ENCODE results near the gene NBEA. TPM values are rescaled to one million over a fixed set of nuclear protein-coding genes. Genes with fewer than 3 reads are reported as not detected.

The NBEA gene
- total RNA-seq, 1 experiment from 2014 or later = 1.6 TPM

- Histone ChIP-seq H3K4me1 (replicated peaks) (no peaks in the 10 kb centered on the region), H3K36me3 (no peaks in the 10 kb centered on the region), H3K27me3 (replicated peaks) (no peaks in the 10 kb centered on the region), H3K4me3 (no peak overlapping the region), H3K27ac (no peak overlapping the region), H3K9me3 (replicated peaks) (no peaks in the 10 kb centered on the region)
- no peak for DNase-seq (ENCODE audit: low read depth in 1 of 2, low spot score in 2 of 2)
Measured at GRCh38 chr13:35256459-35257148, 314.5 kb downstream of the NBEA start.

- Histone ChIP-seq H3K36me3 (no peaks in the 10 kb centered on the region), H3K27me3 (replicated peaks) (no peaks in the 10 kb centered on the region), H3K9me3 (replicated peaks) (no peaks in the 10 kb centered on the region), H3K4me1 (replicated peaks) (no peaks in the 10 kb centered on the region), H3K4me3 (no peak overlapping the region), H3K27ac (no peak overlapping the region)
- no peak for DNase-seq (ENCODE audit: low read depth in 1 of 2, low spot score in 2 of 2)
Measured at GRCh38 chr13:35260316-35260715, 318.2 kb downstream of the NBEA start.

GRCh38 chr13:35266412-35266811 is 324.3 kb downstream of the NBEA start:
- H3K9me3 ChIP-seq (replicated peaks) = no peaks in the 10 kb centered on the region
- no peaks in the 10 kb centered on the region for H3K36me3 ChIP-seq
- H3K4me1 ChIP-seq (replicated peaks) = no peaks in the 10 kb centered on the region
- no peak overlapping the region for H3K4me3 ChIP-seq
- no peak overlapping the region for H3K27ac ChIP-seq
- no peak for DNase-seq (ENCODE audit: low read depth in 1 of 2, low spot score in 2 of 2)
- no peaks in the 10 kb centered on the region for H3K27me3 ChIP-seq (replicated peaks)

GRCh38 chr13:35278917-35279316 is 336.8 kb downstream of the NBEA start:
- H3K36me3 ChIP-seq = no peaks in the 10 kb centered on the region
- no peak for DNase-seq (ENCODE audit: low read depth in 1 of 2, low spot score in 2 of 2)
- H3K27me3 ChIP-seq (replicated peaks) = no peaks in the 10 kb centered on the region
- H3K4me3 ChIP-seq = no peak overlapping the region
- H3K27ac ChIP-seq = no peak overlapping the region
- no peaks in the 10 kb centered on the region for H3K4me1 ChIP-seq (replicated peaks)
- H3K9me3 ChIP-seq (replicated peaks) = no peaks in the 10 kb centered on the region

- Histone ChIP-seq H3K27me3 (replicated peaks) (no peaks in the 10 kb centered on the region), H3K4me1 (replicated peaks) (no peaks in the 10 kb centered on the region), H3K36me3 (no peaks in the 10 kb centered on the region), H3K4me3 (no peak overlapping the region), H3K9me3 (replicated peaks) (no peaks in the 10 kb centered on the region), H3K27ac (no peak overlapping the region)
- no peak for DNase-seq (ENCODE audit: low read depth in 1 of 2, low spot score in 2 of 2)
Measured at GRCh38 chr13:35279500-35279899, 337.4 kb downstream of the NBEA start.

GRCh38 chr13:35283856-35284255 is 341.8 kb downstream of the NBEA start:
- DNase-seq (ENCODE audit: low read depth in 1 of 2, low spot score in 2 of 2) = no peak
- H3K36me3 ChIP-seq = no peaks in the 10 kb centered on the region
- no peak overlapping the region for H3K27ac ChIP-seq
- no peaks in the 10 kb centered on the region for H3K27me3 ChIP-seq (replicated peaks)
- H3K4me1 ChIP-seq (replicated peaks) = no peaks in the 10 kb centered on the region
- no peak overlapping the region for H3K4me3 ChIP-seq
- H3K9me3 ChIP-seq (replicated peaks) = no peaks in the 10 kb centered on the region

GRCh38 chr13:35285677-35286076 is 343.6 kb downstream of the NBEA start:
- H3K36me3 ChIP-seq = no peaks in the 10 kb centered on the region
- no peaks in the 10 kb centered on the region for H3K27me3 ChIP-seq (replicated peaks)
- H3K4me1 ChIP-seq (replicated peaks) = no peaks in the 10 kb centered on the region
- H3K4me3 ChIP-seq = no peak overlapping the region
- no peak overlapping the region for H3K27ac ChIP-seq
- no peaks in the 10 kb centered on the region for H3K9me3 ChIP-seq (replicated peaks)
- no peak for DNase-seq (ENCODE audit: low read depth in 1 of 2, low spot score in 2 of 2)

GRCh38 chr13:35292329-35292728 is 350.3 kb downstream of the NBEA start:
- Histone ChIP-seq H3K36me3 (no peaks in the 10 kb centered on the region), H3K4me1 (replicated peaks) (no peaks in the 10 kb centered on the region), H3K27me3 (replicated peaks) (no peaks in the 10 kb centered on the region), H3K9me3 (replicated peaks) (no peaks in the 10 kb centered on the region), H3K27ac (no peak overlapping the region), H3K4me3 (no peak overlapping the region)
- DNase-seq (ENCODE audit: low read depth in 1 of 2, low spot score in 2 of 2) = no peak

GRCh38 chr13:35293579-35294226 is 351.6 kb downstream of the NBEA start:
- no peaks in the 10 kb centered on the region for H3K27me3 ChIP-seq (replicated peaks)
- H3K4me1 ChIP-seq (replicated peaks) = no peaks in the 10 kb centered on the region
- DNase-seq (ENCODE audit: low read depth in 1 of 2, low spot score in 2 of 2) = no peak
- no peak overlapping the region for H3K4me3 ChIP-seq
- no peaks in the 10 kb centered on the region for H3K36me3 ChIP-seq
- no peaks in the 10 kb centered on the region for H3K9me3 ChIP-seq (replicated peaks)
- no peak overlapping the region for H3K27ac ChIP-seq

- Histone ChIP-seq H3K27ac (no peak overlapping the region), H3K9me3 (replicated peaks) (no peaks in the 10 kb centered on the region), H3K27me3 (replicated peaks) (no peaks in the 10 kb centered on the region), H3K4me1 (replicated peaks) (no peaks in the 10 kb centered on the region), H3K36me3 (no peaks in the 10 kb centered on the region), H3K4me3 (no peak overlapping the region)
- DNase-seq (ENCODE audit: low read depth in 1 of 2, low spot score in 2 of 2) = no peak
Measured at GRCh38 chr13:35309706-35310105, 367.6 kb downstream of the NBEA start.

- Histone ChIP-seq H3K4me1 (replicated peaks) (no peaks in the 10 kb centered on the region), H3K27me3 (replicated peaks) (no peaks in the 10 kb centered on the region), H3K27ac (no peak overlapping the region), H3K4me3 (no peak overlapping the region), H3K36me3 (no peaks in the 10 kb centered on the region), H3K9me3 (replicated peaks) (no peaks in the 10 kb centered on the region)
- DNase-seq (ENCODE audit: low read depth in 1 of 2, low spot score in 2 of 2) = no peak
Measured at GRCh38 chr13:35332134-35332533, 390.1 kb downstream of the NBEA start.

GRCh38 chr13:35333157-35333556 is 391.1 kb downstream of the NBEA start:
- no peak overlapping the region for H3K27ac ChIP-seq
- DNase-seq (ENCODE audit: low read depth in 1 of 2, low spot score in 2 of 2) = no peak
- no peaks in the 10 kb centered on the region for H3K9me3 ChIP-seq (replicated peaks)
- no peaks in the 10 kb centered on the region for H3K27me3 ChIP-seq (replicated peaks)
- no peak overlapping the region for H3K4me3 ChIP-seq
- H3K36me3 ChIP-seq = no peaks in the 10 kb centered on the region
- no peaks in the 10 kb centered on the region for H3K4me1 ChIP-seq (replicated peaks)

GRCh38 chr13:35342440-35342839 is 400.4 kb downstream of the NBEA start:
- DNase-seq (ENCODE audit: low read depth in 1 of 2, low spot score in 2 of 2) = no peak
- H3K27me3 ChIP-seq (replicated peaks) = no peaks in the 10 kb centered on the region
- no peaks in the 10 kb centered on the region for H3K9me3 ChIP-seq (replicated peaks)
- no peak overlapping the region for H3K27ac ChIP-seq
- H3K4me1 ChIP-seq (replicated peaks) = no peaks in the 10 kb centered on the region
- H3K4me3 ChIP-seq = no peak overlapping the region
- H3K36me3 ChIP-seq = no peaks in the 10 kb centered on the region

- H3K4me3 ChIP-seq = no peak overlapping the region
- H3K36me3 ChIP-seq = no peaks in the 10 kb centered on the region
- DNase-seq (ENCODE audit: low read depth in 1 of 2, low spot score in 2 of 2) = no peak
- H3K9me3 ChIP-seq (replicated peaks) = no peaks in the 10 kb centered on the region
- no peak overlapping the region for H3K27ac ChIP-seq
- H3K27me3 ChIP-seq (replicated peaks) = no peaks in the 10 kb centered on the region
- H3K4me1 ChIP-seq (replicated peaks) = no peaks in the 10 kb centered on the region
Measured at GRCh38 chr13:35343417-35343816, 401.3 kb downstream of the NBEA start.

GRCh38 chr13:35345992-35346391 is 403.9 kb downstream of the NBEA start:
- Histone ChIP-seq H3K27me3 (replicated peaks) (no peaks in the 10 kb centered on the region), H3K27ac (no peak overlapping the region), H3K4me3 (no peak overlapping the region), H3K36me3 (no peaks in the 10 kb centered on the region), H3K9me3 (replicated peaks) (no peaks in the 10 kb centered on the region), H3K4me1 (replicated peaks) (no peaks in the 10 kb centered on the region)
- DNase-seq (ENCODE audit: low read depth in 1 of 2, low spot score in 2 of 2) = no peak

Measured in SJSA1 (cell line).